Lower lobe of right lung (tissue), 2 donors: ENCODE measurements around the gene HEXIM2. TPM values are rescaled to one million over a fixed set of nuclear protein-coding genes. Genes with fewer than 3 reads are reported as not detected.

Experiments
- ATAC-seq, 2 donors: fragments of 200-7000 bp; cut with Tn5 transposase; one replicate each; pipeline ENCODE4 v1.9.1; 2020 to 2022; ENCODE audit warnings: mild to moderate bottlenecking in 2 of 2, moderate library complexity in 2 of 2
- DNase-seq: peaks from one replicate; pipeline ENCODE4 v3.0.0-alpha.2; 2020
- H3K27ac ChIP-seq: fragments of 200-600 bp; one replicate; pipeline ENCODE4 v1.8.0; 2022
- H3K27me3 ChIP-seq: fragments of 200-600 bp; one replicate; pipeline ENCODE4 v1.8.0; 2022; ENCODE audit warnings: low read depth
- H3K36me3 ChIP-seq: fragments of 200-600 bp; one replicate; pipeline ENCODE4 v1.8.0; 2022; ENCODE audit warnings: mild to moderate bottlenecking
- H3K4me1 ChIP-seq: fragments of 200-600 bp; one replicate; pipeline ENCODE4 v1.8.0; 2022
- H3K4me3 ChIP-seq: fragments of 200-600 bp; one replicate; pipeline ENCODE4 v1.8.0; 2022; ENCODE audit warnings: mild to moderate bottlenecking
- H3K9me3 ChIP-seq: fragments of 200-600 bp; one replicate; pipeline ENCODE4 v1.8.0; 2022
- intact Hi-C: fragments of 100-400 bp; cut with DNase I; formaldehyde crosslinking; loops from one replicate; pipeline ENCODE4 v1.11.0; 2022
- total RNA-seq: library from RNA; stranded (reverse); fragmentation: NEBNext Ultra II Directional; extraction: Animal tissue kit (Norgen Biotek cat#: 25700); gene quantifications from one replicate; pipeline ENCODE4 v1.2.1, GENCODE V29; 2021
- TF ChIP-seq, protein P1 (sequence below): fragments of 200-600 bp; IDR thresholded peaks from one replicate; pipeline ENCODE4 v1.8.0; 2022; ENCODE audit warnings: antibody characterized with exemption, mild to moderate bottlenecking
- donor health status: DM: no; HTN: yes; CAD: no; lungs with severe emphysema.

The HEXIM2 gene
- total RNA-seq, 1 donor from 2014 or later: 6.4 TPM

DNA sequence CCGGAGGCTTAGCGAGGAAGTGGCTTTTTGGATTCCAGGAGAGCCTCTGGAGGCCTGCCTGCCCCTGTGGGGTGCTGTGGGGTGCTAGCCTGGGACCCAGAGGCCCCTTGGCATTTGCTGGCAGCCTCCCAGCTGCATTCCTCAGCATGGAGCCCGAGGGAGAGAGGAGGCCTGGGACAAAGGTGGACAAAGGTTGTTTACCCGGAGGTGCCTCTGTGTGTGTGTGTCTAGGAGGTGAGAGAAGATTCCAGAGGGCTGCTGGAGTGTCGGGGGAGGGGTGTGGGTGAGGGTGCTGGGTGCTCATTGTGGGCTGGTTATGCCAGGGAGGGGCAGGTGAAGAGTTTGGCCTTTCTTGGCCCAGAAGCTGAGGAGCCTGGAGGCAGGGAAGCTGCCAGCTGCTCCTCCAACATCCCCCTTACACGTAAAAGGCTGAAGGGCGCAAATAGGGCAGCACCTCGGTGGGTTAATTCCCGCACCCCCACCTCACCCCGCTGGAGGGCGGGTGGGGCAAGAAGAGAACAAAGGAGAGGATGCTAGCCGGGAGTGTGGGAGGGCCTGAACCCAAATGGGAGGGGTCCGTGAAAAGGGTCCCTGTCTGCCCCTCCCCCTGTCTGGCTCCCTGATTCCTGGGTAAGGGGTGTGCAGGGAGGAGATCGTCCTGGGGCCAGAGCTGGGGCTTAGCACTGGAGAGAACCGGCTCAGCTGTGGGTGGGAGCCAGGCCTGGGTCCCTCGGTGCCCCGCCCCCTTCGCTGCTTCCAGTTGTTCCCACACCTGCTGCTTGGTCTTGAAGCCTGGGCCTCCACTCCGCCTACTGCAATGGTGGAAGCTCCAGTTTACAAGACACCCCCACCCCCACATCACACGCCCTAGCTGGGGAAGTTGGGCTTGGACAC lies 9.9 kb downstream of the HEXIM2 start:
- intact Hi-C loops: no loop called here
- no peaks in the 10 kb centered on the region for H3K27me3 ChIP-seq
- H3K27ac ChIP-seq: peak overlapping the region; percentile 90
- H3K4me3 ChIP-seq: peak overlapping the region; percentile 46
- ATAC-seq (peak; percentile 71 to 73), DNase-seq (peak; percentile 68)
- H3K4me1 ChIP-seq: peaks cover 34% of the 10 kb centered on the region
- H3K36me3 ChIP-seq: no peaks in the 10 kb centered on the region
- TF ChIP-seq, protein P1, sequence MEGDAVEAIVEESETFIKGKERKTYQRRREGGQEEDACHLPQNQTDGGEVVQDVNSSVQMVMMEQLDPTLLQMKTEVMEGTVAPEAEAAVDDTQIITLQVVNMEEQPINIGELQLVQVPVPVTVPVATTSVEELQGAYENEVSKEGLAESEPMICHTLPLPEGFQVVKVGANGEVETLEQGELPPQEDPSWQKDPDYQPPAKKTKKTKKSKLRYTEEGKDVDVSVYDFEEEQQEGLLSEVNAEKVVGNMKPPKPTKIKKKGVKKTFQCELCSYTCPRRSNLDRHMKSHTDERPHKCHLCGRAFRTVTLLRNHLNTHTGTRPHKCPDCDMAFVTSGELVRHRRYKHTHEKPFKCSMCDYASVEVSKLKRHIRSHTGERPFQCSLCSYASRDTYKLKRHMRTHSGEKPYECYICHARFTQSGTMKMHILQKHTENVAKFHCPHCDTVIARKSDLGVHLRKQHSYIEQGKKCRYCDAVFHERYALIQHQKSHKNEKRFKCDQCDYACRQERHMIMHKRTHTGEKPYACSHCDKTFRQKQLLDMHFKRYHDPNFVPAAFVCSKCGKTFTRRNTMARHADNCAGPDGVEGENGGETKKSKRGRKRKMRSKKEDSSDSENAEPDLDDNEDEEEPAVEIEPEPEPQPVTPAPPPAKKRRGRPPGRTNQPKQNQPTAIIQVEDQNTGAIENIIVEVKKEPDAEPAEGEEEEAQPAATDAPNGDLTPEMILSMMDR: no peak
- H3K9me3 ChIP-seq: no peaks in the 10 kb centered on the region

DNA sequence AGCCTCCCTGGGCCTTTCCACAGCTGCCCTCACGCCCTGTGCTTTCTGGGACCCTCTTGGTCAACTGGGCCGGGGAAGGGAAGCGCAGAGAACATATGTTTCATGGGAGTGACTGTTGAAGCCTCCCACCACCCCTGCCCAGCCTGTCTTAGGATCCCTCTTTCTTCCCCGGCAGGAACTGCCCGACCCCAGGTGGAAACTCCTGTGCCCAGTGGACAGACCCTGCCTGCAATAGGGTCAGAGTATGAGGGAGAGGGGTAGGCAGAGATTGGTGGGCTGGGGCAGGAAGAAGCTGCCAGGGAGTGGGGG lies 10.5 kb downstream of the HEXIM2 start:
- no peak for DNase-seq
- H3K27me3 ChIP-seq: no peaks in the 10 kb centered on the region
- intact Hi-C loops: no loop called here
- H3K9me3 ChIP-seq: no peaks in the 10 kb centered on the region
- no peak for ATAC-seq
- H3K4me3 ChIP-seq: peak overlapping the region; percentile 46
- TF ChIP-seq, protein P1: no peak
- H3K27ac ChIP-seq: peak overlapping the region; percentile 90
- no peaks in the 10 kb centered on the region for H3K36me3 ChIP-seq
- H3K4me1 ChIP-seq: peaks cover 34% of the 10 kb centered on the region

DNA sequence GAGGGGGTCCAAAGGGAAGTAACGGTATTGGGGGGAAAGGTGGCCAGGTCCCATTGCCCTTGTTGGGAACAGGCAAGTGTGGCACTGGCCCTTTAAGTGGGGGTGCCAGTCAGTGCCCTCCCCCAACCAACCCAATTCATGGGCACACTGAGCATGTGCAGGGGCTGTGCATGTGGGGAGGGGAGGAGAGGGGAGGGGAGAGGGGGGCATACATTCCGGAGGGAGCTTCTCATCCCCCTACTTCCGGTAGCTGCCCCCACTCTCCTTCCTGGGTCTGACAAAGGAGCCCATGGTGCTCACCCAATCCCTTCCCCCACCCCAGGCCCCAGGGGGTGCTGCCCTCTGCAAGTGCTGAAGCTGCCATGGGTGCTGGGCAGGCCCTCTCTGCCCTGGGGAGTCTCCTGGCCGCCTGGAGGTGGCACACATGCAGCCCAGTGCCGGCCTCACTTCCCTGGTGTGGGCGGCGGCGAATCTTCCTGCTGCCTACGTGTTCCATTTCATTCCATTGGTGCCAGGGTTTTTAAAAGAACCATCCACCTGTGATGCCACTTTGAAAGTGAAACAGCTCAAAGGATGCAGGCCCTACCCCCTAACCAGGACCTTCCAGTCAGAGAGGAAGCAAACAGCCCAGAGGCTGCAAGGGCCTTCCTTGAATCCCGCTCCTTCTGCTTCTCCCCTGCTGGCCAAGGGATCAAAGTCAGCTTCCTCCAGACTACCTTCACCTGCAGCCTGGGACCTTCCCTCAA lies 11.0 kb downstream of the HEXIM2 start:
- Histone ChIP-seq H3K36me3 (no peaks in the 10 kb centered on the region), H3K27ac (peak overlapping the region; percentile 90), H3K9me3 (no peaks in the 10 kb centered on the region), H3K4me1 (peaks cover 34% of the 10 kb centered on the region), H3K4me3 (peak overlapping the region; percentile 46), H3K27me3 (no peaks in the 10 kb centered on the region)
- ATAC-seq (peak; percentile 83 to 86), DNase-seq (peak; percentile 74)
- TF ChIP-seq, protein P1: no peak
- intact Hi-C loops: no loop called here

DNA sequence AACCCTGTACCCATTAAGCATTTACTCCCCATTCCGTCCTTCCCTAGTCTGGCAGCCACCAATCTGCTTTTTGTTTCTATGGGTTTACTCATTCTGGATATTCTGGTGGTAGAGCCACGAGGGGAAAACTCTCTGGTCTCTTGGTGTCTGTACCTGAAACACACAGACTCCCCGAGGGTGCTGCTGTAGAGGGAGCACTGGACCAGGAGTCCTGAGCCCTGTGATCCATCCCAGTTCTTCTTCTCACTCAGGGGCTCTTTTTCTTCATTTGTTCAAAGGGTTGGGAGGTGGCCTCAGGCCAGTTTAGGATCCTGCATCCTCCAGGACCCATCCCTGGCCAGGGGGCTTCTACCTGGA lies 14.1 kb downstream of the HEXIM2 start:
- H3K27me3 ChIP-seq: no peaks in the 10 kb centered on the region
- no peaks in the 10 kb centered on the region for H3K36me3 ChIP-seq
- H3K4me3 ChIP-seq: no peak overlapping the region
- H3K27ac ChIP-seq: no peak overlapping the region
- peaks cover 28% of the 10 kb centered on the region for H3K4me1 ChIP-seq
- ATAC-seq (no peak), DNase-seq (no peak)
- intact Hi-C loops: no loop called here
- no peaks in the 10 kb centered on the region for H3K9me3 ChIP-seq
- TF ChIP-seq, protein P1: no peak

DNA sequence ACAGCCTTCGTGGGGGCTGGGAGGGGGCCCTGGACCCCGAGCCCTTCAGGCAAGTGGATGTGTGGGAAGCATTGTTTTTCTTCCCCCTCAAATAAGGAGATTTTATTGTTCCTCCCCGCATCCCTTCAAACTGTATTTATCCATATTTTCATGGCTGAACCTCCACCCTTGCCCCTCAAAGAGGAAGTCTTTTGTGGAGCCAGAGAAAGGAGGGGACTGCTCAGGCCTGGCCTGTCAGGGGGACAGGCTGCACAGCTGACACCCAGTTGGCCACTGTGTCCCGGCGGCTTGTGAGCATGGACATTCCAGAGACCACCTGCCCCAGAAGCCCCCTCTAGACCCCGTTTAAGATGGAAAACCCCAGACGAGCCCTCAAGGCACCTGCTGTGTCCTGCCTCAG lies 15.9 kb downstream of the HEXIM2 start:
- intact Hi-C loops: no loop called here
- no peaks in the 10 kb centered on the region for H3K36me3 ChIP-seq
- no peak for DNase-seq
- no peak for ATAC-seq
- H3K9me3 ChIP-seq: no peaks in the 10 kb centered on the region
- H3K27me3 ChIP-seq: no peaks in the 10 kb centered on the region
- H3K4me1 ChIP-seq: peaks cover 10% of the 10 kb centered on the region
- TF ChIP-seq, protein P1: no peak
- no peak overlapping the region for H3K27ac ChIP-seq
- no peak overlapping the region for H3K4me3 ChIP-seq
